GM23338 (cell line): Measurements from ENCODE around the gene HOXA11. TPM values are rescaled to one million over a fixed set of nuclear protein-coding genes. Genes with fewer than 3 reads are reported as not detected.

ENCODE experiments used
- ATAC-seq: fragments of 200-7000 bp; cut with Tn5 transposase; 3 replicates; pipeline ENCODE4 v1.9.1; 2020
- DNase-seq: peaks from one replicate; pipeline ENCODE4 v3.0.0-alpha.2; 2015; ENCODE audit warnings: low spot score
- H2AFZ ChIP-seq: fragments of 200-600 bp; sonication (generic); 2 replicates; pipeline ENCODE4 v1.8.0; 2016; ENCODE audit warnings: antibody characterized with exemption, mild to moderate bottlenecking, moderate library complexity
- H3F3A ChIP-seq: fragments of 200-600 bp; sonication (generic); replicated peaks from 2 replicates; pipeline ENCODE4 v1.8.0; 2017; ENCODE audit warnings: antibody characterized with exemption, mixed run types, low read depth
- H3K27ac ChIP-seq: fragments of 200-600 bp; sonication (generic); 2 replicates; pipeline ENCODE4 v1.6.1; 2016; ENCODE audit warnings: low read depth
- H3K27me3 ChIP-seq: fragments of 200-600 bp; sonication (generic); 2 replicates; pipeline ENCODE4 v1.8.0; 2016; ENCODE audit warnings: mild to moderate bottlenecking, mixed run types, moderate library complexity; ENCODE audit not compliant: insufficient read depth
- H3K36me3 ChIP-seq: fragments of 200-600 bp; sonication (generic); 2 replicates; pipeline ENCODE4 v1.8.0; 2016; ENCODE audit warnings: mild to moderate bottlenecking; ENCODE audit not compliant: insufficient read depth
- H3K4me1 ChIP-seq: fragments of 200-600 bp; sonication (generic); 2 replicates; pipeline ENCODE4 v1.8.0; 2016; ENCODE audit warnings: mild to moderate bottlenecking, moderate library complexity; ENCODE audit not compliant: insufficient read depth
- H3K4me2 ChIP-seq: fragments of 200-600 bp; sonication (generic); 2 replicates; pipeline ENCODE4 v1.7.1; 2017; ENCODE audit warnings: mixed run types
- H3K4me3 ChIP-seq: fragments of 200-600 bp; sonication (generic); 2 replicates; pipeline ENCODE4 v1.6.1; 2016; ENCODE audit warnings: mixed run types
- H3K79me2 ChIP-seq: fragments of 200-600 bp; sonication (generic); replicated peaks from 2 replicates; pipeline ENCODE4 v1.8.0; 2017; ENCODE audit warnings: mild to moderate bottlenecking; ENCODE audit not compliant: insufficient read depth
- H3K9me2 ChIP-seq: fragments of 200-600 bp; sonication (generic); 2 replicates; pipeline ENCODE4 v1.8.0; 2017; ENCODE audit not compliant: insufficient read depth
- H4K20me1 ChIP-seq: fragments of 200-600 bp; sonication (generic); replicated peaks from 2 replicates; pipeline ENCODE4 v1.8.0; 2017; ENCODE audit warnings: mild to moderate bottlenecking; ENCODE audit not compliant: insufficient read depth
- H3K27ac Mint-ChIP-seq: 2 replicates; pipeline ENCODE4 v1.8.0; 2020; ENCODE audit warnings: inconsistent platforms, mild to moderate bottlenecking, moderate library complexity, mixed read lengths
- H3K27me3 Mint-ChIP-seq: 3 replicates; pipeline ENCODE4 v1.8.0; 2022; ENCODE audit warnings: low read depth, mild to moderate bottlenecking, moderate library complexity, mixed read lengths, inconsistent platforms; ENCODE audit not compliant: insufficient read depth, poor library complexity
- H3K36me3 Mint-ChIP-seq: 3 replicates; pipeline ENCODE4 v1.8.0; 2021; ENCODE audit warnings: low read depth, mild to moderate bottlenecking, inconsistent platforms, moderate library complexity, mixed read lengths
- H3K4me1 Mint-ChIP-seq: 3 replicates; pipeline ENCODE4 v1.8.0; 2020; ENCODE audit warnings: mild to moderate bottlenecking, inconsistent platforms, mixed read lengths
- H3K4me3 Mint-ChIP-seq: 3 replicates; pipeline ENCODE4 v1.8.0; 2021; ENCODE audit warnings: moderate library complexity, mild to moderate bottlenecking, inconsistent platforms, mixed read lengths
- H3K9me3 Mint-ChIP-seq: 3 replicates; pipeline ENCODE4 v1.8.0; 2020; ENCODE audit warnings: moderate library complexity, mild to moderate bottlenecking, inconsistent platforms, mixed read lengths
- ETS1 ChIP-seq: IDR thresholded peaks from 2 replicates; pipeline ENCODE4 v1.6.1; 2016; ENCODE audit warnings: antibody characterized with exemption
- EZH2 ChIP-seq: fragments of 200-600 bp; sonication (generic); IDR thresholded peaks from one replicate; pipeline ENCODE4 v1.8.0; 2017; ENCODE audit warnings: antibody characterized with exemption, mild to moderate bottlenecking, low read depth; ENCODE audit not compliant: unreplicated experiment
- EZH2phosphoT487 ChIP-seq: fragments of 200-600 bp; sonication (generic); IDR thresholded peaks from one replicate; pipeline ENCODE4 v1.8.1; 2018; ENCODE audit warnings: antibody characterized with exemption; ENCODE audit not compliant: unreplicated experiment
- JUNB ChIP-seq: IDR thresholded peaks from one replicate; pipeline ENCODE4 v1.6.1; 2016; ENCODE audit warnings: antibody characterized with exemption; ENCODE audit not compliant: unreplicated experiment
- POLR2AphosphoS5 ChIP-seq: IDR thresholded peaks from 2 replicates; pipeline ENCODE4 v1.6.1; 2016; ENCODE audit warnings: antibody characterized with exemption, low read depth
- REST ChIP-seq: IDR thresholded peaks from one replicate; pipeline ENCODE4 v1.6.1; 2018; ENCODE audit warnings: antibody characterized with exemption; ENCODE audit not compliant: unreplicated experiment
- STAT1 ChIP-seq: IDR thresholded peaks from one replicate; pipeline ENCODE4 v1.6.1; 2016; ENCODE audit warnings: antibody characterized with exemption; ENCODE audit not compliant: unreplicated experiment
- ZNF331 ChIP-seq: fragments of 250-450 bp; sonication (Bioruptor Pico); IDR thresholded peaks from 2 replicates; pipeline ENCODE4 v1.5.0; 2020; ENCODE audit warnings: low read depth, mild to moderate bottlenecking, moderate library complexity
- polyA plus RNA-seq: library from polyadenylated mRNA; unstranded; fragments of >200 nt; fragmentation: Nextera tagmentation; extraction: Ambion mirVana; gene quantifications from 2 replicates; pipeline ENCODE4 v1.2.1, GENCODE V29; 2016
- total RNA-seq: library from RNA; depleted of rRNA; stranded (reverse); fragments of >200 nt; shearing (Covaris generic); gene quantifications from 2 replicates; pipeline ENCODE4 v1.2.3, GENCODE V29; 2014

HOXA11 gene
- total and polyA plus RNA-seq, 2 experiments from 2014 or later = not detected

GRCh38 chr7:27171637-27172314 is 13.3 kb downstream of the HOXA11 start:
- Histone ChIP-seq H3K4me2 (no peak overlapping the region), H3K4me3 (no peak overlapping the region), H3K4me1 (peaks cover 29% of the 10 kb centered on the region), H4K20me1 (peaks cover 50% of the 10 kb centered on the region), H3F3A (peaks cover 51% of the 10 kb centered on the region), H2AFZ (no peak overlapping the region), H3K79me2 (no peaks in the 10 kb centered on the region), H3K9me2 (no peaks in the 10 kb centered on the region), H3K27ac (no peak overlapping the region), H3K27me3 (peaks cover 100% of the 10 kb centered on the region), H3K36me3 (no peaks in the 10 kb centered on the region)
- Mint-ChIP-seq H3K27ac (no peak overlapping the region), H3K4me1 (peaks cover 15% of the 10 kb centered on the region; the same call in 2 of the 3 replicates), H3K27me3 (peaks cover 95% of the 10 kb centered on the region), H3K36me3 (no peaks in the 10 kb centered on the region; the same call in 2 of the 3 replicates), H3K9me3 (peaks cover 14% of the 10 kb centered on the region; the same call in 2 of the 3 replicates), H3K4me3 (peak overlapping the region; percentile 8; the same call in 1 of the 3 replicates)
- DNase-seq = peak; percentile 52
- no peak for TF ChIP-seq STAT1
- TF ChIP-seq EZH2 = peak; percentile 47
- no peak for TF ChIP-seq JUNB
- no peak for TF ChIP-seq REST
- no peak for TF ChIP-seq POLR2AphosphoS5
- peak; percentile 7 for TF ChIP-seq EZH2phosphoT487
- no peak for TF ChIP-seq ZNF331 (CRISPR knock-in tag)
- ATAC-seq = no peak

- H3K4me1 Mint-ChIP-seq = peaks cover 15% of the 10 kb centered on the region; the same call in 2 of the 3 replicates
- H3K9me2 ChIP-seq = no peaks in the 10 kb centered on the region
- no peak overlapping the region for H3K4me3 ChIP-seq
- H2AFZ ChIP-seq = no peak overlapping the region
- H3K27me3 Mint-ChIP-seq = peaks cover 95% of the 10 kb centered on the region
- peaks cover 49% of the 10 kb centered on the region for H4K20me1 ChIP-seq
- H3K27me3 ChIP-seq = peaks cover 100% of the 10 kb centered on the region
- no peak overlapping the region for H3K27ac Mint-ChIP-seq
- H3K4me1 ChIP-seq = peaks cover 29% of the 10 kb centered on the region
- H3F3A ChIP-seq = peaks cover 56% of the 10 kb centered on the region
- H3K9me3 Mint-ChIP-seq = peaks cover 14% of the 10 kb centered on the region; the same call in 2 of the 3 replicates
- DNase-seq (peak; percentile 44), ATAC-seq (no peak)
- no peak overlapping the region for H3K27ac ChIP-seq
- no peaks in the 10 kb centered on the region; the same call in 2 of the 3 replicates for H3K36me3 Mint-ChIP-seq
- H3K79me2 ChIP-seq = no peaks in the 10 kb centered on the region
- no peak overlapping the region for H3K4me3 Mint-ChIP-seq
- no peak overlapping the region for H3K4me2 ChIP-seq
- TF ChIP-seq EZH2 (peak; percentile 63), ETS1 (no peak), EZH2phosphoT487 (peak; percentile 18)
- H3K36me3 ChIP-seq = no peaks in the 10 kb centered on the region
These were observed 13.8 kb downstream of the HOXA11 start for GRCh38 chr7:27171325-27171636.
